NCI-H187 treated with DMSO at 0.1 percent for 48 hours (cell line): ENCODE results near the gene SESN3.
"Not testable (repeated sequence)": the region's sequence is repeated elsewhere in the genome, so short reads cannot be mapped to it uniquely, and the experiment has no call there.

Experiments
- DNase-seq: peaks from one replicate; lab custom pipeline; 2025; lab: John Stamatoyannopoulos, UW

Gene SESN3

GRCh38 chr11:95231127-95231880, at the start of gene SESN3:
Gene SESN3 (minus strand): TSS chr11:95231202. CDS start chr11:95230860, 342 bp downstream.
- DNase-seq: peak; percentile 98

GRCh38 chr11:95279921-95280868, 49.2 kb upstream of the SESN3 start:
- no peak for DNase-seq

- DNase-seq: no peak
These were observed 46.9 kb upstream of the SESN3 start for GRCh38 chr11:95277868-95278267.

- DNase-seq: no peak
These were observed 45.1 kb upstream of the SESN3 start for GRCh38 chr11:95276139-95276538.

- DNase-seq: not testable (repeated sequence)
These were observed 42.6 kb upstream of the SESN3 start for GRCh38 chr11:95273618-95274017.

GRCh38 chr11:95269036-95269819, 38.2 kb upstream of the SESN3 start:
- no peak for DNase-seq

- no peak for DNase-seq
These were observed 37.4 kb upstream of the SESN3 start for GRCh38 chr11:95268391-95268790.

- DNase-seq: no peak
These were observed 36.7 kb upstream of the SESN3 start for GRCh38 chr11:95267601-95268213.

GRCh38 chr11:95266751-95267374, 35.9 kb upstream of the SESN3 start:
- no peak for DNase-seq

GRCh38 chr11:95264881-95265280, 33.9 kb upstream of the SESN3 start:
- DNase-seq: no peak

- no peak for DNase-seq
These were observed 32.2 kb upstream of the SESN3 start for GRCh38 chr11:95262994-95263765.

GRCh38 chr11:95257456-95257971, 26.5 kb upstream of the SESN3 start:
- DNase-seq: no peak

GRCh38 chr11:95256321-95256779, 25.3 kb upstream of the SESN3 start:
- no peak for DNase-seq

- no peak for DNase-seq
These were observed 24.5 kb upstream of the SESN3 start for GRCh38 chr11:95255251-95256145.

GRCh38 chr11:95254716-95255115, 23.7 kb upstream of the SESN3 start:
- DNase-seq: no peak

- DNase-seq: peak; percentile 90
These were observed 23.2 kb upstream of the SESN3 start for GRCh38 chr11:95254131-95254704.

GRCh38 chr11:95253141-95253540, 22.1 kb upstream of the SESN3 start:
- no peak for DNase-seq

GRCh38 chr11:95252586-95252985, 21.6 kb upstream of the SESN3 start:
- DNase-seq: no peak

GRCh38 chr11:95251896-95252295, 20.9 kb upstream of the SESN3 start:
- not testable (repeated sequence) for DNase-seq
